NCI-H146 treated with DMSO at 0.1 percent for 48 hours (cell line): ENCODE measurements around the gene TSPAN4.
A peak's percentile ranks its signal among the peaks of the same experiment; 100 is the strongest.

Source experiments
- DNase-seq: peaks from one replicate; lab custom pipeline; 2025; ENCODE audit not compliant: unreplicated experiment; lab: John Stamatoyannopoulos, UW

The TSPAN4 gene

DNA sequence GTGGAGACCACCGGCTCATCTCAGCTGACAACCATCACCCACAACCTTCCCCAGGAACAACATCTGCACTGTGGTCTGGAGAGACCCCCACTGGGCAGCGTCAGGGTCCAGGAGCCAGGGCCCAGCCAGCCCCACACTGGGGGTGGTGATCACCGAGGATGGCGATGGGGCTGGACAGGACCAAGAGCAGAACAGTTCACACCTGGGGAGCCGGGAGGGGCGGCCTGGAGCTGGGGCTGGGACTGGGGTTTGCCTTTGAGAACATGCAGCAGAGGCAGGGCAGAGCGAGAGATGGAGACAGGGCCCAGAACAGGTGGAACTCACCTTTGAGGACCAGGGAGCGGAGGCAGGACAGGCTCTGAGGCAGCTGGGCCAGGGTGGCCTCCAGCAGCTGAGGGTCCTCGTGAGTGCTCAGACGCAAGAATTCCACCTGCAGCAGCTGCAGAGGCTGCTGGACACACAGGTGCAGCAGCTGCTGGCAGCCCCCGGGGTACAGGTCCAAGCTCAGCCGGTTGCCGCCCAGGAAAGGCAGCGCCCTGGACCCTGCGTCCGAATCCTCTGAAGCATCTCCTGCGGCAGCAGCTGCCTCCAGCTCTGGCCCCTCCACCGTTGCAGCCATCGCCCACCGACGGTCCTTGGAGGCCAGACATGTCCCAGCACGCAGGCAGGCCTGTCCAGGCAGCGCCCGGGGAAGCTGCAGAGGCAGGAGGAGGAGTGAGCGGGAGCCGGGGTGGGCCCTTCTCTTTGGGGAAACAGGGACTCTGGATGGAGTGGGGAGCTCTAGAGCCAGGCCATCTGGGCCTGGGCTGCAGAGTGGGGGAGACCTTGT is 38.7 kb upstream of the TSPAN4 start:
- peak; percentile 67 for DNase-seq

- DNase-seq, result no peak
Measured at GRCh38 chr11:804599-804964, 38.1 kb upstream of the TSPAN4 start.

DNA sequence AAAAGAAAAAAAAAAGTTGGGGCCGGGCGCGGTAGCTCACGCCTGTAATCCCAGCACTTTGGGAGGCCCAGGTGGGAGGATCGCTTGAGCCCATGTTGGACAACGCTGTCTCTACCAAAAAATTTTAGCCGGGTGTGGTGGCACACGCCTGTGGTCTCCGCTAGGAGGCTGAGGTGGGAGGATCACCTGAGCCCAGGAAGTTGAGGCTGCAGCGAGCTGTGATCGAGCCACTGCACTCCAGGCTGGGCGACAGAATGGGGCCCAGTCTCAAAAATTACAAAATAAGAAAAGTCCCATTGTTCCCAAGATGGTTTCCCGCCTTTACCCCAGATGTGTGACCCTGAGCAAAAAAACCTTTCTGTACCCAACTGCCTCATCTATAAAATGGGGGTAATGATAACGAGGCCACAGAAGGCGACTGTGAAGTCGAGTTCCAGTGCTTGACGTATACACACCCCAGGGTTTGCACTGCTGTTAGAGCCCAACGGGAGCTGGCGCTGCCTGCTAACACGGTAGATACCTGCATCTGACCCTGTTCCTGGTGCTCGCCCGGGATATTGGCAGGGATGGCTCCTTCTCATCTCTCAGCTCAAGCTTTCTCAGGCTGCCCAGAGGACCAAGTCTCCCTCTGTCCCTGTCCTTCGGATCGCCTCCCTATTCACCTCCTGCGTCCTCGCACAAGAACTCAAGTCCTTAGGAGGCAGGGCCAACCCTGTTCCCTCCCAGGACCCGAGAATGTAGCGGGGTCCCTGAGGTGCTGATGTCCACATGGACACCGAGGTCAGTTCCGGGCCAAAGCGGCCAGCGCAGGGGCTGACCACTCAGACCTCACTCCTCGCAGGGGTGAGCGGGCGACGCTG is 34.0 kb upstream of the TSPAN4 start:
- DNase-seq, result no peak

DNA sequence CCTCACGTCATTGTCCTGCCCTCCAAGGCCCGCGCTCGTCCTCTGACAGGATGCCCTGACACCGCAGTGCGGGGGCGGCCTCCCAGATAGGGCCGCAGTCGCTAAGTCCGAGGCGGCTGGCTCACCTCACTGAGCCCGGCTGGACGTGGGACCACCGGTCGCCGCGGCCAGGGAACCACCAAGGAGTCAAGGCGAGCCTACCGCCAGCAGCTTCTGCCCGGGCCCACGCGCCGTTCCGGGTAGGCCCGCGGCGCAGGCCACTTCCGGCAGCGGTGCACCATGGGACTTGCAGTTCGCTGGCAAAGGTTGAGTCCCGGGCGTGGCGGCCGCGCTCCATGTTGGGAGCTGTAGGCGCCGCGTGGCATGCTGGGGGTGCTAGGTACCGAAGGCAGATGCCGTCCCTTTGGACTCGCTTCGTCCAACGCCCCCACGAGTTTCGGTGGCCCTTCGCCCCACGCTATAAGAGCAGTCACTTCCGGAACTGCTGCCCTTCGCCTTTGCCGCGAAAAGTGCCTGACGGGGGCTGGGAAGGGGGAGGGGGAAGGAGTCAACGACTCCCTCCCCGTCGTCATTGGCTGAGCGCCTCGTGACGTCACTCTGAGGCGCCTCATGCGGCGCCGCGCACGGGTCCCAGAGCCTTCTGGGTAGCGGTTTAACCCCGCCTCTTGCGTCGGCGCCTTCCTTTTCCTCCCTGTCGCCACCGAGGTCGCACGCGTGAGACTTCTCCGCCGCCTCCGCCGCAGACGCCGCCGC is 33.2 kb upstream of the TSPAN4 start, which contains the start of gene RPLP2:
TSS of gene RPLP2 (plus strand) at position 681 of the 753 bp plus-strand sequence. CDS start 268 bp downstream, outside the sequence.
- DNase-seq, result peak; percentile 94

DNA sequence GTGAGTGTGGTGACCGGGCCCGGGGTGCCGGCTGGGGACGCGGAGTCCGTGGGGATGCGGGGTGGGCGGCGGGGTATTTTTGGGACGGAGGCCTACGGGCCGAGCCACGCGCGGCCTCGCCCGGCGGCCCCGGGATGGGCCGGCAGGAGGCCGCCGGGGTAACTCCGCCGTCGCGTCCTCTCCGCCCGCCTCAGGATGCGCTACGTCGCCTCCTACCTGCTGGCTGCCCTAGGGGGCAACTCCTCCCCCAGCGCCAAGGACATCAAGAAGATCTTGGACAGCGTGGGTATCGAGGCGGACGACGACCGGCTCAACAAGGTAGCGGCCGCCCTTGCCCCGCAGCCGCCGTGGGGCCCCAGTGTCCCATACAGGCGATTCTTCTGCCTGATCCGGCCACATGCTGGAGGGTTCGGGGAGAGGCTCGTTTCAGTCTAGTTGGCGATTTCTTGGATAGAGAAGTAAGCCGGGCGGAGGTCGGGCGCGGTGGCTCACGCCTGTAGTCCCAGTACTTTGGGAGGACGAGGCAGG is 32.5 kb upstream of the TSPAN4 start:
- no peak for DNase-seq

- no peak for DNase-seq
Measured at GRCh38 chr11:811446-812245, 31.0 kb upstream of the TSPAN4 start.

- no peak for DNase-seq
Measured at GRCh38 chr11:812390-812789, 30.3 kb upstream of the TSPAN4 start.

DNA sequence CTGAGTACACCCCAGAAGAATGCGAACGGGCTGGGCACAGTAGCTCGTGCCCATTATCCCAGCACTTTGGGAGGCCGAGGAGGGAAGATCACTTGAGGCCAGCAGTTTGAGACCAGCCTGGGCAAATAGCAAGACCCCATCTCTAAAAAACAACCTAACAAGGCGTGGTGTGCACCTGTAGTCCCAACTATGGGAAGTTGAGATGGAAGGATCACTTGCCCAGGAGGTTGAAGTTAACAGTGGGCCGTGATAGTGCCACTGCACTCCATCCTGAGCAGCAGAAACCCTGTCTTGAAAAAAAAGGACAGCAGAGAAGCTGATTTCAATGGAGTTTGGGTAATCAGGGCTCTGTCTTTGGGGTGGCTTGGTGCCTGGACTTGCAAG is 29.6 kb upstream of the TSPAN4 start:
- DNase-seq, result no peak

GRCh38 chr11:813456-814096 is 29.1 kb upstream of the TSPAN4 start:
- no peak for DNase-seq

- DNase-seq, result no peak
Measured at GRCh38 chr11:815675-816432, 26.8 kb upstream of the TSPAN4 start.

DNA sequence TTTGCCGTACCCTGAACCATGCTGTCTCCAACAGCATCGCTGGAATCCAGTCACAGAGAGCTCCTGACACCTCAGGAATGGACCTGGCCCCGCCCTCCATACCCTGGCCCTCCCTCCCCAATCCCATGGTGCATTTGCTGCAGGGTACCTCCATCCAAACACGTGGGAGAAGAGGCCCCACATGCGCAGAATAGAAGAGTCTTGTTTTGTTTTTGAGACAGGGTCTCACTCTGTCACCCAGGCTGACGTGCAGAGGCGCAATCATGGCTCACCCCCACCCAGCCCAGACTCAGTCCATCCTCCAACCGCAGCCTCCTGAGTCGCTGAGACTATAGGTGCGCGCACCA is 26.2 kb upstream of the TSPAN4 start:
- no peak for DNase-seq

DNA sequence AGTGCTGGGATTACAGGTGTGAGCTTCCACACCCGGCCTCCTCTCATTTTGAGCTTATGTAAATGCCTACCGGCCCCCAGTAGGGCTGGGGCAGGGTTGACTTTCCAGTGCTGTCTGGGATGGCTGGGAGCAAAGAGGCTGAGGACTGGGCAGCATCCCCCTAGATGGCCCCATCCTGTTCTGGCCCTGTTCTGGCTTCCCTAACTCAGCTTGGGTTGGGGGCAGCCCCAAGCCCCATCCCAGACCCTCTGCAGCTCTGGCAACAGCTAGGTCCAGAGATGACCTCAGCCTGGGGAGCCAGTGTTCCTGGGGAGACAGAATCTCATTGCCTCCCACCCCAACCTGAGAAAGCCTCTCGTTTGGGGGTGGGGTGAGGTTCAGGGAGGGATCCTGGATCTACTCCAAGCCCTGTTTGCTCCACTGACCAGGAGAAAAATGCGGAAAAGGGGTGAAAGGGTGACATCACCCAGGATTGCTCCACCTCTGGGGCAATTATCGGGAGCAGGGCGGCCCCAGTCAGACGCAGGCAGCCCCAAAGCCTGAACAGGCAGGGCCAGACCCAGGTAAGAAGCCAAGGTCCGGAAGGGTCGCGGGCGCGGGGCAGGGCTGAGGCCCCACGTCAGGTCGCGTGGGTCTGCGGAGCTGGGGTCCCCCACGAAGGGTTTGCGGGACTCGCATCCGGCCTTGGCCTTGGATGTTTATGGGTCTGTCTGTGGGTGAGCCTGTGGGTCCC is 24.1 kb upstream of the TSPAN4 start, which contains the start of gene PNPLA2:
TSS of gene PNPLA2 (plus strand) at position 519 of the 733 bp plus-strand sequence. CDS start 805 bp downstream, outside the sequence.
- DNase-seq, result no peak

DNA sequence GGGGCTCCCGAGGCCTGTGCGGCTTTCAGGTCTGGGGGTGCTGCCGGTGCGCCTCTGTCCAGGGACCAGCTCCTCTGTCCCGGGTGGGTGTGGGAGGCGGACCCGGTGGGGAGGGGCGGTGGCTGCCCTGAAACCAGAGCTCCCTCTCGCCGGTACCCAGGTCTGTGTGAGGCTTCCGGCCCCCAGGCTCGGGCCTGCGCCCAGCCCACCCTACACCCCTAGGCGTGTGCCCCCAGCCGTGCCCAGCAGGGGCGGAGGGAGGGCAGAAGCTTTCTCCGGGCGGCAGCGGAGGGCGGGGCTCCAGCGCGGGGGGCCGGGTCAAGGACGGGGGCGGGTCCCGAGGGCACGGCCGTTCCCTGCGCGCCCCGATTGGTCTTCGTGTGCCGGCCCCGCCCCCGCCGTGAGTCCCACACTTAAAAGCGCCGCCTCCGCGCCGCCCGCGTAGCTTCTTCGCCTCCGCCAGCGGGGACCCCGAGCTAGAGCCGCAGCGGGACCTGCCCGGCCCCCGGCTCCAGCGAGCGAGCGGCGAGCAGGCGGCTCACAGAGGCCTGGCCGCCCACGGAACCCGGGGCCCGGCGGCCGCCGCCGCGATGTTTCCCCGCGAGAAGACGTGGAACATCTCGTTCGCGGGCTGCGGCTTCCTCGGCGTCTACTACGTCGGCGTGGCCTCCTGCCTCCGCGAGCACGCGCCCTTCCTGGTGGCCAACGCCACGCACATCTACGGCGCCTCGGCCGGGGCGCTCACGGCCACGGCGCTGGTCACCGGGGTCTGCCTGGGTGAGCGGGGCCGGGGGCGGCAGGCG is 23.3 kb upstream of the TSPAN4 start:
- peak; percentile 75 for DNase-seq

GRCh38 chr11:819943-820649 is 22.6 kb upstream of the TSPAN4 start:
- peak; percentile 67 for DNase-seq

DNA sequence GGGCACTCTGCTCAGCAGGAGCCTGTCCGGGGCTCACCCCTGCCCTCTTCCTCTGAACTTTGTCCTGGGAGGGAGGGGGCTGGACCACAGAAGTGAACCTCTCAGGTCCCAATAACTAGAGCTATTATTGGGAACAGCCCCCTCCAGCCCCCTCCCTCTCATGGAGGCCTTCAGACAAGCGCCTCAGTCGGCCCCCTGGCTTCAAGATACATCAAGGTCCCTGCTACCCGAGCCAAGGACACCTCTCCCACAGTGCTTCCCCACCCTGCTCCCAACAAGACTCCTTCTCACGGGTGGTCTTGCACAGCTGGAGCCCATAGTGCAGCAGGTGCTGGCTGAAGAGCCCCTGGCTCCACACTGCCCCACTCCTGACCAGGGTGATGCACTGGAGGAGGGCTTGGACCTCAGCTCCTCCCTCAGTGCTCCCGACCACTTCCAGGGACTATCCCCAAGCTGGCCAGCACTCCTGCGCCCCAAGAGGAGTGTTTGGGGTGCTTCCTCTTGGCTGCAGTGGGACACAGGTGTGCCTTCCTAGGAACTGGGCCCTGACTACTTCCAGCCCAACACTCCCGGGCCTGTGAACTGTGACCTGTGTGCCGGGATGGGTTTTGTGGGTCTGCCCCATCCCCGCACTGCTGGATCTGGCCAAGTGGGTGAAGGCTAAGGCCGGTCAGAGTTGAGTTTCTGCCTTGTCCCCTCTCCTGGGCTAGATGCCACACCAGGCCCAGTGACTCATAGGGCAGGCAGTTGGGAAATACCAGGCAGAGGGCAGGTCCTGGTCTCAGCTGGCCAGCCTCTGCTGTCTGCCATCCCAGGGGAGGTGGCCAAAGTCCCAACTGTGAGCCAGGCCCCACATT is 21.8 kb upstream of the TSPAN4 start:
- no peak for DNase-seq
